HG03558 (cell line): ENCODE measurements around the gene CDC42BPG.

ENCODE experiments used
- ATAC-seq: cut with Tn5 transposase; IDR thresholded peaks from one replicate; pipeline ENCODE4 v1.9.1; 2021; ENCODE audit warnings: moderate number of reproducible peaks; ENCODE audit not compliant: unreplicated experiment; ENCODE audit errors: extremely low read depth

Gene CDC42BPG

DNA sequence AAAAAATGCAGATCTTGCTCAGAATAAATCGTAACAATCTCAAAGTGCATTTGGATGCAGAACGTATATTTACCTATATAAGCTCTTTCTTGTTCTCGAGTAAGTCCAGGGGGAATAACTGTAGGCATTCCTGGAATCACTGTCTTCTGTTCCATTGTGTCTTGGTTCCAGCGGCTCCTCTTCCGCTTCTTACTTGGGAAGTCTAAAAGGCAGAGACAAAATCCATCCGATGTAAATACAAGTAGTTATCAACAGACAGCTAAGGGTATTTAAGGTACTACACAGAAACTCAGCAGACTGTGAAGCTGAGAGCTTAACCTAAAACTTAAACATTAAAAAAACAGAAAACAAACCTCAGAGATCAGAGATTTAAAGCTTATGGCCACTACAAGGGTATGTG, 68.0 kb downstream of the CDC42BPG start:
- no peak for ATAC-seq

DNA sequence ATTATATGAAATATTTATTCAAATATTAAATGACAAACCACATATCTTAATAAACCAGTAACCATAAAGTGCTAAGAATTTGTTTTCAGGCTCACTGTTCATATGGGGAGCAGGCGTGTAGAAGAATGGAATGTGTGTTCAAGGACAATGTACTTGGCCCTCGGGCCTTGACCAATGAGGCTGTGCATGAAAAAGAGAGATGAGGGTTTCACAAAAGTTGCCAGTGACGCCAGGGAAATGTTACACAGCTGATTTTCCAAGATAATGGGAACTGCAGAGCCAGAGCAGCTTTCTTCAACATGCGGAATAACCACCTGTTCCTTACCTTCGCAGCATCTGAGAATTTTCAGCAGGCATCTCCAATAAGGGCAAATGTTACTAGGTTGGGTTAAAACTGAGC, 70.3 kb downstream of the CDC42BPG start:
- ATAC-seq, result no peak
